Nephron (organoid): ENCODE results near the gene NAB2.
A peak's percentile ranks its signal among the peaks of the same experiment; 100 is the strongest.

Experiments
- H3K27ac Mint-ChIP-seq, 3 experiments: 2 replicates each; pipeline ENCODE4 v1.8.0; 2020; ENCODE audit warnings: mixed read lengths in 3 of 3, mild to moderate bottlenecking in 2 of 3, moderate library complexity in 1 of 3
- H3K27me3 Mint-ChIP-seq: 2 replicates; pipeline ENCODE4 v1.8.0; 2021; ENCODE audit warnings: low read depth, mild to moderate bottlenecking, moderate library complexity, mixed read lengths
- H3K36me3 Mint-ChIP-seq: 2 replicates; pipeline ENCODE4 v1.8.0; 2020; ENCODE audit warnings: low read depth, mixed read lengths
- H3K4me1 Mint-ChIP-seq: 2 replicates; pipeline ENCODE4 v1.8.0; 2020; ENCODE audit warnings: mixed read lengths
- H3K4me3 Mint-ChIP-seq, 3 experiments: 2 replicates each; pipeline ENCODE4 v1.8.0; 2020; ENCODE audit warnings: mild to moderate bottlenecking in 3 of 3, mixed read lengths in 3 of 3, moderate library complexity in 2 of 3
- H3K9me3 Mint-ChIP-seq: 2 replicates; pipeline ENCODE4 v1.8.0; 2020; ENCODE audit warnings: mixed read lengths
- TF ChIP-seq, protein P1 (sequence below), 3 experiments: fragments of 200-600 bp; sonication (generic); IDR thresholded peaks; one replicate each; pipeline ENCODE4 v1.5.0; 2021; ENCODE audit warnings: antibody characterized with exemption in 3 of 3; ENCODE audit not compliant: unreplicated experiment in 3 of 3

Gene NAB2

DNA sequence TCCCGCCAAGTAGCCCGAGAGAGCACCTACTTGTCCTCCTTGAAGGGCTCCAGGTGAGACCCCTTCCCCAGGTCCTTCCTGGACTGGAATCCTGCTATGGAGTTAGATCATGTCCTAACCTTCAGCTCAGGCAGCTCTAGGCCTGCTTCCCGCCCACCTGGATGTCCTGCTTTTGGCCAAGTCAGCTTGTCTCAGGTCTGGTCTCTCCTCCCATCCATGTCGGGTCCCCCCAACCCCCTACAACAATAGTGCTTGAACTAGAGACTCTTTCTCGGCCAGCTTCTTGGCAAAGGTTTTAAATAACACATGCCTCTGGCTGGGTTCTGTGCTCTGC, 3.6 kb downstream of the NAB2 start:
- Mint-ChIP-seq H3K4me3 (peak overlapping the region; percentile 78 to 85 (median 80)), H3K4me1 (peaks cover 70% of the 10 kb centered on the region), H3K9me3 (no peaks in the 10 kb centered on the region), H3K36me3 (peaks cover 62% of the 10 kb centered on the region), H3K27ac (peak overlapping the region; percentile 75 to 92 (median 83)), H3K27me3 (no peaks in the 10 kb centered on the region)
- TF ChIP-seq, protein P1, sequence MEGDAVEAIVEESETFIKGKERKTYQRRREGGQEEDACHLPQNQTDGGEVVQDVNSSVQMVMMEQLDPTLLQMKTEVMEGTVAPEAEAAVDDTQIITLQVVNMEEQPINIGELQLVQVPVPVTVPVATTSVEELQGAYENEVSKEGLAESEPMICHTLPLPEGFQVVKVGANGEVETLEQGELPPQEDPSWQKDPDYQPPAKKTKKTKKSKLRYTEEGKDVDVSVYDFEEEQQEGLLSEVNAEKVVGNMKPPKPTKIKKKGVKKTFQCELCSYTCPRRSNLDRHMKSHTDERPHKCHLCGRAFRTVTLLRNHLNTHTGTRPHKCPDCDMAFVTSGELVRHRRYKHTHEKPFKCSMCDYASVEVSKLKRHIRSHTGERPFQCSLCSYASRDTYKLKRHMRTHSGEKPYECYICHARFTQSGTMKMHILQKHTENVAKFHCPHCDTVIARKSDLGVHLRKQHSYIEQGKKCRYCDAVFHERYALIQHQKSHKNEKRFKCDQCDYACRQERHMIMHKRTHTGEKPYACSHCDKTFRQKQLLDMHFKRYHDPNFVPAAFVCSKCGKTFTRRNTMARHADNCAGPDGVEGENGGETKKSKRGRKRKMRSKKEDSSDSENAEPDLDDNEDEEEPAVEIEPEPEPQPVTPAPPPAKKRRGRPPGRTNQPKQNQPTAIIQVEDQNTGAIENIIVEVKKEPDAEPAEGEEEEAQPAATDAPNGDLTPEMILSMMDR (IDR thresholded peaks at IDR 0.05; ENCODE audit: unreplicated experiment in 3 of 3), result no peak

DNA sequence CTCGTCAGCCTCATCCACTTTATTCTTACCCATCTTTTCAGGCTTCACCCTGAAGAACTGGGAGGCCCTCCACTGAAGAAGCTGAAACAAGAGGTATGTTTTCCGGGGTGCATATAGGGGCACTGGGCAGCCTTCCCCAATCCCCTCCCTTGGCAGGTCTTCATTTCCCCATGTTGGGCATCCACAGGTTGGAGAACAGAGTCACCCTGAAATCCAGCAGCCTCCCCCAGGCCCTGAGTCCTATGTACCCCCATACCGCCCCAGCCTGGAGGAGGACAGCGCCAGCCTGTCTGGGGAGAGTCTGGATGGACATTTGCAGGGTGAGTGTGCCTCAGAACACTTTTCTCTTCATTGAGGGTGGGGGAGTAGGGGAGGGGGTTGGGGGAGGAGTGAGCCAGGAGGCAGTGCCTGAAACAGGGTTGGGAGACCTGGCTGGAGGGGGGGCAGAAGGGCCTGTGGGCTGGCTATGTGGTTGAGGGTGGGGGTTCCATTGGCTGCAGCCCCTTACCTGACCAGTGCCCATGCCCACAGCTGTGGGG, 4.0 kb downstream of the NAB2 start:
- TF ChIP-seq, protein P1 (IDR thresholded peaks at IDR 0.05; ENCODE audit: unreplicated experiment in 3 of 3), result no peak
- Mint-ChIP-seq H3K27me3 (no peaks in the 10 kb centered on the region), H3K4me1 (peaks cover 72% of the 10 kb centered on the region), H3K4me3 (peak overlapping the region; percentile 78 to 85 (median 80)), H3K9me3 (no peaks in the 10 kb centered on the region), H3K27ac (peak overlapping the region; percentile 83 to 95 (median 92)), H3K36me3 (peaks cover 66% of the 10 kb centered on the region)

DNA sequence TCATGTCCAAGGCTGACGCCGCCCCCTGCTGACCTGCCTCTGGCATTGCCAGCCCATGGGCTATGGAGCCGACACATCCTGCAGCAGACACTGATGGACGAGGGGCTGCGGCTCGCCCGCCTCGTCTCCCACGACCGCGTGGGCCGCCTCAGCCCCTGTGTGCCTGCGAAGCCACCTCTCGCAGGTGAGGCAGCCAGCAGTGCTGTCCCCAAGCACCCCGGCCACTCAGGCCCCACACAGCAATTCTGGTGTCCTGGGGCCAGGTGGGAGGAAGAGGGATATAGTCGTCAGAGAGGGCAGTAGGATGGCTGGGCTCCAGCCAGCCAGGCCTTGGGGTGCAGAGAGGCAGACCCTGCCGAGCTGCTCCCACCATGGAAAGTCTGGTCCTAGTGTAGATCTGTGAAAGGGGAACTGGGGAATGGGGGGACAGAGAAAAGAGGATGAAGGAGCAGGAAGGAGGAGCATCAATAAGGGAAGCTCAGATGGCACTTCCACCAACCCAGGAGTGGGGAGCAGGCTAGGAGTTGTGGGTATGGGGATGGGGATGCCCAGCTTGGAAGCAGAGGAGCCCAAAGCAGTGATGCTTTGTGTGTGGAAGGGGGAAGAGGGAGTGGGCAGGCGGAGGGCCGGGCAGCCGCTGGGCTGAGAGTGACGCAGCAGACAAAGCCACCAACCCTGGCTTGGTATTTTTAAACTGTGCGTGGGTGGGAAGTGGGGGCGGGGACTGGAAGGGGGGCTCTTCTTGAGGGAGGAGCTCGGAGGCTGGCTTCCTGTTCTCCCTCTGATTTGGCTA, 4.7 kb downstream of the NAB2 start:
- no peaks in the 10 kb centered on the region for H3K27me3 Mint-ChIP-seq

DNA sequence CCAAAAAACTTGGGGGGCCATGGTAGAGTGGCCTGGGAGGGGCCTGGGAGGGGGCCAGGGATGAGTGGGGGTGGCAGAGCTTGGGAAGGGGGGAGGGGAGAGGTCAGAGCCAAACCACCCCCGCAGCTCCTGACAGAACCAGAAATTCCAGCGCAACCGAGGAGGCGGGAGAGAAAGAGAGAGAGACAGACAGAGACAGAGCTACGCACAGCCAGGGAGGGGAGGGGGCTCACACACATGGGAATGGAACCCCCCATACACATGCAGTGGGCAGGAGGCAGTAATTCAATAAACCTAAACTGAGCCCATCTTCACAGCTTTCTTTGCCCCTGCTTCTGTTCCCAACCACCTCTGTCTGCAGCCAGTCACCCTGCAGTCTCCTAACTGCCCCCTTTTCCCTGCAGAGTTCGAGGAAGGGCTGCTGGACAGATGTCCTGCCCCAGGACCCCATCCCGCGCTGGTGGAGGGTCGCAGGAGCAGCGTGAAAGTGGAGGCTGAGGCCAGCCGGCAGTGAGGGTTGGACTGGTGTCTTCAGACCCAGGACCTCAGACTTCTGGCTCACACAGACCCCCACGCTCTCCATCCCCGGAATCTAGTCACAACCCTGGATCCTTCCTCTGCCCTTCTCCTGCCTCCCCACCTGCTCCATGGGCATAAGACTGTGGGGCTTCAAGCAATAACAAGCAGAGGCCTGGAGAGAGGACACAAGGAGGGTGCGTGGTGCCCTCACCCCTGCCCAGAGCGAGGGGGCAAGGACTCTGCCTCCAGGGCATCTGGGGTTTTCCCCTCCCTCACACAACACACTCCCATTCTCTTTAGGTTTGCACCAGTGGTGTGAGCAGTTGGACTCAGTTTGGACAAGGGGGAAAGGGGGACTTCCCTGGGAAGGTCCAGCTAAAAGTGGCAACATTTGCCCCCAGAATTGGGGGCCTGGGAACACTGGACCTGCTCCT, 5.6 kb downstream of the NAB2 start:
- H3K9me3 Mint-ChIP-seq, result no peaks in the 10 kb centered on the region
- H3K27ac Mint-ChIP-seq, result peak overlapping the region; percentile 92 to 95 (median 95)
- peak overlapping the region; percentile 47 to 82 (median 78) for H3K4me3 Mint-ChIP-seq
- TF ChIP-seq, protein P1 (IDR thresholded peaks at IDR 0.05; ENCODE audit: unreplicated experiment in 3 of 3), result no peak
- no peaks in the 10 kb centered on the region for H3K27me3 Mint-ChIP-seq
- H3K4me1 Mint-ChIP-seq, result peaks cover 83% of the 10 kb centered on the region
- H3K36me3 Mint-ChIP-seq, result peaks cover 78% of the 10 kb centered on the region

More for the DNA sequence above, 4.7 kb downstream of the NAB2 start:
- Mint-ChIP-seq H3K9me3 (no peaks in the 10 kb centered on the region), H3K4me3 (peak overlapping the region; percentile 78 to 82 (median 80)), H3K27ac (peak overlapping the region; percentile 92 to 95 (median 95)), H3K36me3 (peaks cover 69% of the 10 kb centered on the region), H3K4me1 (peaks cover 79% of the 10 kb centered on the region)
- TF ChIP-seq, protein P1 (IDR thresholded peaks at IDR 0.05; ENCODE audit: unreplicated experiment in 3 of 3), result peak; percentile 41 to 59 (median 49)

DNA sequence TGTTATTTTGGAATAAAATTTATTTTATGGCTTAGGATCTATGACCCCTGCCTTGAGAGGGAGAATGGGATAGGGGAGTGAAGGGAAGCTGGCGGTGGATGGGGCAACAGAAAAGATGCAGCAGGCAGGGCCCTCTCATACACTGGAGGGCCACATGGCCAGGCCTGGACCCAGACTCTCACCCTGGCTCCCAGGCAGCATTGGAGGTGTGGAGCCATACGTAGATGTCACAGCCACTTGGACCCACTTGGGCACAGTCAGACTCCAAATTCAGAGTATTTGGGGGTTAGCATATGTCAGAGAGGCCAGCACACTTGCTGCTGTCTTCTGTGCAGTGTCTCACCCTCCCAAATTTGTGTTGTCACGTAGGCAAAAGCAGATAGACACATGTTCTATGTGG, 6.5 kb downstream of the NAB2 start:
- TF ChIP-seq, protein P1 (IDR thresholded peaks at IDR 0.05; ENCODE audit: unreplicated experiment in 3 of 3), result no peak
- Mint-ChIP-seq H3K27ac (peak overlapping the region; percentile 73 to 95 (median 92)), H3K4me3 (no peak overlapping the region), H3K9me3 (no peaks in the 10 kb centered on the region), H3K27me3 (no peaks in the 10 kb centered on the region), H3K36me3 (peaks cover 83% of the 10 kb centered on the region), H3K4me1 (peaks cover 76% of the 10 kb centered on the region)
